Cardiac fibroblast (primary cell): ENCODE measurements around the gene GRIK2.

ENCODE experiments used
- DNase-seq, 2 donors: peaks; one replicate each; pipeline versions ENCODE4 v3.0.0 to v3.0.0-alpha.2; 2010; ENCODE audit warnings: low read depth in 2 of 2
- H3K4me3 ChIP-seq, 2 donors: replicated peaks in 1 of 2; 1 replicate in 1 of 2; 2 replicates in 1 of 2; pipeline ENCODE4 v1.5.1; 2011; ENCODE audit warnings: low read depth in 2 of 2, low read length in 2 of 2, mild to moderate bottlenecking in 2 of 2, moderate library complexity in 1 of 2
- CTCF ChIP-seq: IDR thresholded peaks from one replicate; pipeline ENCODE4 v1.5.1; 2011; ENCODE audit warnings: low read depth, mild to moderate bottlenecking, low read length, inconsistent platforms

The GRIK2 gene

GRCh38 chr6:101413773-101414172 lies 20.3 kb downstream of the GRIK2 start:
- TF ChIP-seq CTCF = no peak
- H3K4me3 ChIP-seq = no peak overlapping the region
- no peak for DNase-seq

GRCh38 chr6:101417900-101418299 lies 24.4 kb downstream of the GRIK2 start:
- TF ChIP-seq CTCF = no peak
- H3K4me3 ChIP-seq = no peak overlapping the region
- DNase-seq = no peak

- H3K4me3 ChIP-seq = no peak overlapping the region
- no peak for TF ChIP-seq CTCF
- no peak for DNase-seq
Measured at GRCh38 chr6:101422251-101422650, 28.7 kb downstream of the GRIK2 start.

GRCh38 chr6:101422811-101423210 lies 29.3 kb downstream of the GRIK2 start:
- no peak for DNase-seq
- TF ChIP-seq CTCF = no peak
- no peak overlapping the region for H3K4me3 ChIP-seq

- no peak for TF ChIP-seq CTCF
- H3K4me3 ChIP-seq = no peak overlapping the region
- peak in 1 of 2 donors; percentile 3 for DNase-seq
Measured at GRCh38 chr6:101429270-101429669, 35.8 kb downstream of the GRIK2 start.

GRCh38 chr6:101429845-101430244 lies 36.3 kb downstream of the GRIK2 start:
- TF ChIP-seq CTCF = no peak
- no peak for DNase-seq

GRCh38 chr6:101433141-101433540 lies 39.6 kb downstream of the GRIK2 start:
- TF ChIP-seq CTCF = no peak
- no peak for DNase-seq
- H3K4me3 ChIP-seq = no peak overlapping the region

More at GRCh38 chr6:101429845-101430244, 36.3 kb downstream of the GRIK2 start:
- no peak overlapping the region for H3K4me3 ChIP-seq
